Right atrium auricular region (tissue), 2 donors: Measurements from ENCODE around the gene PDGFA. TPM values are rescaled to one million over a fixed set of nuclear protein-coding genes. Genes with fewer than 3 reads are reported as not detected.
A peak's percentile ranks its signal among the peaks of the same experiment; 100 is the strongest.

Source experiments
- DNase-seq: peaks from one replicate; pipeline ENCODE4 v3.0.0-alpha.2; 2019; ENCODE audit warnings: low spot score
- H3K27ac ChIP-seq, 2 donors: fragments of 200-600 bp; sonication (generic); 1 replicate in 1 of 2; 2 replicates in 1 of 2; pipeline ENCODE4 v1.5.1; 2016 to 2019
- H3K27me3 ChIP-seq, 2 donors: fragments of 200-600 bp; sonication (generic); one replicate each; pipeline versions ENCODE4 v1.5.1 to v1.6.0; 2017 to 2019
- H3K36me3 ChIP-seq: fragments of 200-600 bp; sonication (generic); one replicate; pipeline ENCODE4 v1.5.1; 2016
- H3K4me1 ChIP-seq, 2 donors: fragments of 200-600 bp; sonication (generic); one replicate each; pipeline versions ENCODE4 v1.5.1 to v1.6.0; 2017 to 2019
- H3K4me3 ChIP-seq, 2 donors: fragments of 200-600 bp; sonication (generic); 1 replicate in 1 of 2; 2 replicates in 1 of 2; pipeline ENCODE4 v1.5.1; 2017 to 2019; ENCODE audit warnings: mild to moderate bottlenecking in 1 of 2, moderate library complexity in 1 of 2
- H3K9me3 ChIP-seq, 2 donors: fragments of 200-600 bp; sonication (generic); one replicate each; pipeline ENCODE4 v1.5.1; 2019
- total RNA-seq, 2 donors: library from RNA; depleted of rRNA; stranded (reverse); fragments of >200 nt; gene quantifications; one replicate each; pipeline ENCODE4 v1.1.0, GENCODE V29; 2016
- TF ChIP-seq, protein P1 (sequence below), 2 donors: fragments of 200-600 bp; sonication (generic); IDR thresholded peaks; one replicate each; pipeline ENCODE4 v1.5.1; 2019; ENCODE audit warnings: antibody characterized with exemption in 2 of 2

Gene PDGFA
- total RNA-seq, 2 donors from 2014 or later = 31.8 to 34.2 TPM

DNA sequence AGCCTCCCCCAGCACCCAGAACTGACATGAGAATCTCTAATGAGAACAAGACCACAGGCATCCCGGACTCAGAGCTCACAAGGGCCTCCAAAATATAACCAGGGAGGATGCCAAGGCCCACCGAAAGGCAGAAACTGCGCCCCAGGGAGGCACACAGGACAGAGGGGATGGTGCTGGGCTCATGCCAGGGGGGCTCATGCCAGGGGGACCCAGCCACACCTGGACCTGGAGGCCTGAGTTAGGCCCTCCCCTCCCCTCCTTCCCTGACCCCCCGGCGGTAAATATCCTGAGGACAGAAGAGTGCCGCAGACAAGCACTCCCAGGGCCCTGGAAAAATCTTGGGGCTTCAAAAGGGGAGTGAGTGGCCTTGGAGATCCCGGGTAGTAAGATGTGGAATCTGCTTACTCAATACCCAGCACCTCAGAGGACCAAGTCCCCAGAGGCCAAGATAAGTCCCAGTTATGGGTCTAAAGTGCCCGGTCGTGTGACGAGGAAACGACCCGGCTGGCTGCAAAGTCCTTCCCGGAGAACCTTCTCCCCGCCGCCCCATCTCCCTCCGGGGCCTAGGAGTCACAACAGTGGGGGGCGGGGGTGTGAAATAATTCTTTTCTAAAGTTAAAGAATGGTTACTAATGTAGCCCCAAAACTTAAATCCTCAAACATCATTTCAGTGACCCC is 11.9 kb downstream of the PDGFA start:
- no peak for DNase-seq
- TF ChIP-seq, protein P1, sequence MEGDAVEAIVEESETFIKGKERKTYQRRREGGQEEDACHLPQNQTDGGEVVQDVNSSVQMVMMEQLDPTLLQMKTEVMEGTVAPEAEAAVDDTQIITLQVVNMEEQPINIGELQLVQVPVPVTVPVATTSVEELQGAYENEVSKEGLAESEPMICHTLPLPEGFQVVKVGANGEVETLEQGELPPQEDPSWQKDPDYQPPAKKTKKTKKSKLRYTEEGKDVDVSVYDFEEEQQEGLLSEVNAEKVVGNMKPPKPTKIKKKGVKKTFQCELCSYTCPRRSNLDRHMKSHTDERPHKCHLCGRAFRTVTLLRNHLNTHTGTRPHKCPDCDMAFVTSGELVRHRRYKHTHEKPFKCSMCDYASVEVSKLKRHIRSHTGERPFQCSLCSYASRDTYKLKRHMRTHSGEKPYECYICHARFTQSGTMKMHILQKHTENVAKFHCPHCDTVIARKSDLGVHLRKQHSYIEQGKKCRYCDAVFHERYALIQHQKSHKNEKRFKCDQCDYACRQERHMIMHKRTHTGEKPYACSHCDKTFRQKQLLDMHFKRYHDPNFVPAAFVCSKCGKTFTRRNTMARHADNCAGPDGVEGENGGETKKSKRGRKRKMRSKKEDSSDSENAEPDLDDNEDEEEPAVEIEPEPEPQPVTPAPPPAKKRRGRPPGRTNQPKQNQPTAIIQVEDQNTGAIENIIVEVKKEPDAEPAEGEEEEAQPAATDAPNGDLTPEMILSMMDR (IDR thresholded peaks at IDR 0.05) = no peak
- Histone ChIP-seq H3K9me3 (no peaks in the 10 kb centered on the region), H3K27ac (no peak overlapping the region), H3K4me3 (no peak overlapping the region), H3K27me3 (no peaks in the 10 kb centered on the region), H3K36me3 (peaks cover 59% of the 10 kb centered on the region), H3K4me1 (peaks cover 0 to 37% of the 10 kb centered on the region in 2 donors)

DNA sequence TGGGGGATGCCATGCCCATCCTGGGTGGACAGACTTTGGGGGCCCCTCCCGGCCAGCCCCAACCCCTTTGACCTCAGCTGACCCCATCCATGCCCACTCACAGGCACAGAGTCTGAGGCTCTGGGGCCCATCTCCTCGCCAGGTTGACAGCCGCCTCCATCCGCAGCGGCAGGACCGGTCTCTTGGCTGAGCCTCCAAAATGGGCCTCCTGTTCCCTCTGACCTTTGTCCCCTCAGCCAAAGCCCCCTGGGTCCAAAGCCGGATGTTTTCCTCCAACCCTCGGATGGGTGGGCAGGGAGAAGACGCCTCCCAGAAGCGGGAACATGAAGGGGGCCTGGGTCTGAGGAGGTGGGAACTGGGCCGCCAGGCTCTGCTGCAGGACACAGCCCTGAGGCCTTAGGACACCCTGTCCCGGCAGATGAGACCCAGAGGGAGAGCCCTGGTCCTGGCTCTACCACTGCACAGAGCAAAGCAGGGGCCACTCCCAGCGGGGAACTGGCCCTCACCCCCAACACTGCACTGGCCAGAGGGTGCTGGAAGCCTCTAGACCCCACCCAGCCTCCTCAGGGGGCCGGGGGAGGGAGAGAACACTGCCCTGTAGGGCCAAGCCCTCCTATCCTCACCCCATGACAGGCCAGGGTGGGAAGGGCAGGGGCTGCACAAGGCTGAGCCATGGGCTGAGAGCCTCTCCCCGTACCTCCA is 12.6 kb downstream of the PDGFA start:
- DNase-seq = no peak
- Histone ChIP-seq H3K27ac (no peak overlapping the region), H3K36me3 (peaks cover 57% of the 10 kb centered on the region), H3K27me3 (no peaks in the 10 kb centered on the region), H3K9me3 (no peaks in the 10 kb centered on the region), H3K4me1 (peaks cover 0 to 30% of the 10 kb centered on the region in 2 donors), H3K4me3 (no peak overlapping the region)
- TF ChIP-seq, protein P1 (IDR thresholded peaks at IDR 0.05) = no peak

DNA sequence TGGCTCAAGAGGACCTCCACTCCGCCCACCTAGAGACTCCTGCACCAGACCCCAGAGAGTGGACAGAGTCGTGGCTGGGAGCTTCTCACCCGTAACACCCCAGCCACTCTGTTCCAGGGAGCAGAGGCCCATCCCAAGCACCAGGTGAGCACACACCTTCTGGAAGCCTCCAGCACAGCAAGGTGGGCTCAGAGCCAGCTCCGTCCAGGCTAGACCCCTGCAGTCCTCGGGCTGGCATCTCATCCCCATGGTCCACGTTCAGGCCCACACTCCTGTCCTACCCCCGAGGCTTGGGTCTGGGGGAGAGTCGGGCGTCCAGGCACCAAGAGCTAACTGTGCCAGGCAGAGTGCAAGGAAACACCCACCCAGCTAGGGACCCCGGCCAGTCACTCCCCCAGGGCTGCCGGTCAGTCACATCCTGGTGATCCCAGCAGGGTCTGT is 13.2 kb downstream of the PDGFA start:
- H3K9me3 ChIP-seq = no peaks in the 10 kb centered on the region
- no peaks in the 10 kb centered on the region for H3K27me3 ChIP-seq
- H3K4me1 ChIP-seq = peaks cover 0 to 27% of the 10 kb centered on the region in 2 donors
- H3K4me3 ChIP-seq = no peak overlapping the region
- H3K27ac ChIP-seq = no peak overlapping the region
- TF ChIP-seq, protein P1 (IDR thresholded peaks at IDR 0.05) = no peak
- no peak for DNase-seq
- H3K36me3 ChIP-seq = peaks cover 57% of the 10 kb centered on the region

DNA sequence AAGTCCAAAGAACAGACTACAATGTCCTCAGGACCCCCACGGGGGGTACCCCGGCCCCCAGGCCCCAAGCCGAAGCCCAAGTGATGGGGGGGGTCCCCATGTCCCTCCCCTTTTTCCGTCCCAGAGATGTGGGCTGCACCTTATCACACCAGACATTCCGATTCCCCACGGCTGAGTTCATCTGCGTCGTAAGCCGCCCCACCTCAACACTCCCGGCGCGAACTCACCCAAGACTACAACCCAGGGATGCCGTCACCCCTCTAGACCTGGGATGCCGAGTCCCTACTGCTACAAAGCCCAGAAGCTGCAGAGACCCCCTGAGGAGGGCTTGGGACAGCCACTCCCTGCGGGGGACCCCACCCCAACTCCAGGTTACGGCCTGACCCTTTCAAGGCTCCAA is 14.5 kb downstream of the PDGFA start:
- Histone ChIP-seq H3K4me1 (peaks cover 0 to 27% of the 10 kb centered on the region in 2 donors), H3K27ac (peak overlapping the region in 1 of 2 donors; percentile 63), H3K27me3 (no peaks in the 10 kb centered on the region), H3K36me3 (peaks cover 65% of the 10 kb centered on the region), H3K4me3 (no peak overlapping the region), H3K9me3 (no peaks in the 10 kb centered on the region)
- TF ChIP-seq, protein P1 (IDR thresholded peaks at IDR 0.05) = no peak
- no peak for DNase-seq

DNA sequence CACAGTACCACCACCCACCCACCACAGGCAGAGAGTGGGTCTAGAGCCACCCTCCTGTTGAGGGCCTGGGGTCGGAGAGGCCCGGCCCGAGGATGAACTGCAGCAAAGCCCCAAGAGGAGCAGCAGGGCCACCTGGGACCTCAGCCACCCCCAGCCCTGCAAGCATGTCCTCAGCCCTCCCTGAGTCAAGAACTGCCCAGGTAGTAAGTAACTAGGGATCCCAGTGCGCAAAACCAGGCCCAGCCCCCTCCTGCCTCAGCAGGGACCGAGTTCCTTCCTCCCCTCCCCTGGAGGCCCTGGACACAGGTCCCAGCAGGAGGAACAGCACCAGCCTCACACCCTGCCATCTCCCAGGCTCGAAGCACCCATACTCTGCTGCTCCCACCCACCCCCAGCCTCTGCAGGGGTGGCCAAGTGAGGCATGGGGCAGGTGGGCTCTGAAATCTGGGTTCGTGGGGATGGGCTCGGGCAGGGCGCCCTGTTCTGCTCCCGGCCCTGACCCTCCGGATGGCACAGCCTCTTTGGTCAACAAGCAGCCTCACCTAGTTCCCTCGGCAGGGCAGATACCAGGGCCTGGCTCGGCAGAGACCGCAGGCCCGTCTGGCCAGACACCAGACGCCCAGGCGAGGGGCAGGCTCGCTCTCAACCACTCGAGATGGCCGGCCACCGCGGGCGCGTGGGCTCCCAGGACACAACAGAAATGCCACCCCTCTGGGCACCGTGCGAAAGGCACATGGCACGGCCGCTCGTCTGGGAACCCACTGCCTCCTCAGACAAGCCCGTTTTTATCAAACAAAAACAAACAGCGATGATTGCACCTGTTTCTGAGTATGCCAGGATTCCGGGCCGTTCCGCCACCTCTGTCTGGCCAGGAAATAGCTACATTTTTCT is 15.2 kb downstream of the PDGFA start:
- Histone ChIP-seq H3K4me1 (peaks cover 0 to 27% of the 10 kb centered on the region in 2 donors), H3K36me3 (peaks cover 65% of the 10 kb centered on the region), H3K27ac (peak overlapping the region; percentile 4 to 63), H3K9me3 (no peaks in the 10 kb centered on the region), H3K4me3 (no peak overlapping the region), H3K27me3 (no peaks in the 10 kb centered on the region)
- no peak for DNase-seq
- TF ChIP-seq, protein P1 (IDR thresholded peaks at IDR 0.05) = no peak
